IPS DF 19.7 (cell line): Measurements from ENCODE around the gene ALOXE3.

ENCODE experiments used
- DNase-seq: peaks from one replicate; pipeline ENCODE4 v3.0.0-alpha.2; 2013; ENCODE audit warnings: low read depth, low spot score

ALOXE3 gene

DNA sequence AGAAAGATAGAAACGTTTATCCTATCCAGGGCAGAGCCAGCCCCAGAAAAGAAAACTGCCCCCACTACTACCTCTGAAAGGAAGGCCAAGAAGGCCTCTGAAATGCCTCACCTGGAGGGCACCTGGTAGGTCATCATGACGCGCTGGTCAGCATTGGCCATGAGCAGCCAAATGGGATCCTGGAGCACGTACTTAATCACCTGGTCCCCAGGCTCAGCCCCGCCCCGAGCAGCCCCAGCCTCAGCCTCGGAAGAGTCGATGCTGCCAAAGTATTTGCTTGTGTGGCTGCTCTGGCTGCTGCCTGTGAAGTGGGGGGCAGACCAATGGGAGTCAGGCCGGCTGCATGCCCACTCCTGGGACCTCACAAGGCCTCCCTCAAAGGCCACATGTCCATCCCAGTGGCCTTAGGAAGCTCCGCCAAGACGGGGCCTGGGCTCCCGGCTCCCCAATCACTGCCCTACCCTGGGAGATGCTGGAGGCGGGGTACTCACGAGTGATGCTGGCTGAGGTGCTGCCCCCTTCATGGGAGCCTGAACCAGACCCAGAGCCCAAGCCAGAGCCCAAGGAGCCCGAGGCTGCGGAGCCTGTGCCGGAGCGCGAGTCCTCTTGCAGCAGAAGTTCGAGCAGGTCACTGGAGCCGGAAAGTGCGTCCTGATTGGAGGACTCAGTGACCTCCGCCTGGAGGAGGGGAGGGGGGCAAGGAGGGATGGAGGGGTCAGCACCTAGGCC, 24.0 kb upstream of the ALOXE3 start:
- no peak for DNase-seq

GRCh38 chr17:8141741-8142140, 23.4 kb upstream of the ALOXE3 start:
- no peak for DNase-seq

DNA sequence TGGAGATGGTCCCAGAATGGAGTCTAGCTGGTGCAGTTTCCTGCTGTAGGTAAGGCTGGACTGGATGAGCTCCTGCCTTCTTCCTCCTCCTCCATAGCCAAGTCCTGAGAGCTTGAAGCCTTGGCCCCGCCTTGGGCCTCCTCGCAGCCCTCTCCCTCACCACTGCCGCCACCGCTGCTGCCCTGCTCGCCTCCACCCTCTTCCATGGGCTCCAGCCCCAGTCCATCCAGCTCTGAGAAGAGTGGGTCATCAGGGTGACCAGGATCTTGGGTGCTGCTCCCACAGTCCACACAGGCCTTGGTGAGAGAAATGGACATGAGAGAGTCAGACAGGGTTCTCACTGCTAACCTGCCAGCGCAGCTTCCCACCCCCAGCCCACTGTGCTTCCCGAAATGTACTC, 22.7 kb upstream of the ALOXE3 start:
- no peak for DNase-seq

DNA sequence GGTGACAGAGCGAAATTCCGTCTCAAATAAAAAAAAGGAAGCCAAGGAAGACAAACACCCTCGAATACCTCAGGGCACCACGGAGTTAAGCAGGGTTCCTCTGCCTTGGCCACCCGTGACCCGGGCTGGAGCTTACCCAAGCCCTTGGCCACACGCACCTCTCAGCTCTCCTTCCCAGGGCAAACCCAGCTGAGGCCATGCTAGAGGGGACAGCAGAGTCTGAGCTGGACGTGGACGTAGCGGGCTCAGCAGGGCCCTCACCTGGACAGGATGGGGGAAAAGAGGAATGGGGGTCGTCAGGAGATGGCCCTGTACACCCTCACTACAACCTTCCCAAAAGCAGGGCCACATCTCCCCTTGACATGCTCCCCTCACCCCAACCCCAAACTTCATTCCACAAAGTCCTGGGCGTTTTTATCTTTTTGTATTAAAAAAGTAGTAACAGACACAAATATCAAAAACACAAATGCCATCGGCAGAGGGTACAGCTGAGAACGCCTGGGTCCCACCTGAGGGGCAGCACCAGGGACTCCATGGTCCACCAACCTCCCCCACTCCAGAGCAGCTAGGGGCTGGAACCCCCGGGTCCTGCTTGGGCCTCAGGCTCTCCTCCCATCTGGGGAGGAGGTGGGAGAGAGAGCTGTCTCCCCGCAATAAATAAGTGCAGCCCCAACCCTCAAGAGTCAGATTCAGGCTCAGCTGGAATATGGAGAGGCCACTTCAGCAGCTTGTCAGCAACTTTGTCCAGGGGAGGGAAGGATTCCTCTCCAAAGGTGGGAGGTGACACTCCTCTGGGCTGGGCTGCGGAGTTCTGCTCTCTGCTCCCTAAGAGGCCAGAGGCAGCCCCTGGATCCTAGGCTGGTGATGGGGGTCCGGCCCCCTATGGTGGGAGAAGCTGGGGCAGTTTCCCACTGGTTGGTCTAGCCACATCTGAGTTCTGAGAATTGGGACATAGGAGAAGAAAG, 22.0 kb upstream of the ALOXE3 start:
- no peak for DNase-seq

GRCh38 chr17:8138672-8139371, 20.5 kb upstream of the ALOXE3 start:
- no peak for DNase-seq

- DNase-seq: no peak
These were observed 20.0 kb upstream of the ALOXE3 start for GRCh38 chr17:8138374-8138671.

DNA sequence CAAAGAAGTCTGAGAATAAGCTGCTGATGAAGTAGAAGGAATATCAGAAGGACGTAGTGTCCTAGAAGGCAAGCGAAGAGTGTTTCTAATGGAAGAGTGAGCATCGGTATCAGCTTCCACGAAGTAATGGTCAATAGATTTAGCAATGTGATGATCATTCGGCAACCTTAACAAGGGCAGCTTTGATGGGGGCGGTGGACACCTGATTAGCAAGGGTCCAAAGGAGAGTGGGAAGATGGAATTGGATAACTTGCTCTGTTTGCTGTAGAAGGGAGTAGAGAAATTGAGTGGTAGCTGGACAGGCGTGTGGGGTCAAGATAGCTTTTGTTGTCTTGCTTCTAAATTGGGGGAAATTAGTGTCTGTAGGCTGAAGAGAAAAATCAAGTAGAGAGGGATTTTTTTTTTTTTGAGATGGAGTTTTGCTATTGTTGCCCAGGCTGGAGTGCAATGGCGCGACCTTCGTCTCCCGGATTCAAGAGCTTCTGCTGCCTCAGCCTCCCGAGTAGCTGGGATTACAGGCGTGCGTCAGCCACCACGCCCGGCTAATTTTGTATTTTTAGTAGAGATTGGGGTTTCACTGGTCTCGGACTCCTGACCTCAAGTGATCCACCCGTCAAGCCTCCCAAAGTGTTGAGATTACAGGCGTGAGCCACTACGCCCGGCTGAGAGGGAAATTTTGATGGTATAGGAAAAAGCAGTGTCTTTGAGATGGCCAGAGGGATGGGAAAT, 19.5 kb upstream of the ALOXE3 start:
- no peak for DNase-seq

DNA sequence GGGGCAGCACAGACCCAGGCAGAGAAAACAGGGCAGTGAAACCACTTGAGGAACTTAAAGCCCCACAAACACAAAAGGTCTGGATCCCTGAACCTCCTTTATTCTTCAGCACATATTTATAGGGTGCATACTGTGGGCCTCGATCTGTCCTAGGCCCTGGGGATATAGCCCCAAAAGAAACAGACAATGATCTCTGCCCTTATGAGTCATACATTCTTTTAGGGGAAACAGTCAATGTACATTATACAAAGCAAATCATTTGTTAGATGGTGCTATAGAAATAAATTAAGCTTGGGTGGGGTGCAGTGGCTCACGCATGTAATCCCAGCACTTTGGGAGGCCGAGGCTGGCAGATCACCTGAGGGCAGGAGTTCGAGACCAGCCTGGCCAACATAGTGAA, 15.6 kb upstream of the ALOXE3 start:
- no peak for DNase-seq

GRCh38 chr17:8133399-8133798, 15.1 kb upstream of the ALOXE3 start:
- DNase-seq: no peak

DNA sequence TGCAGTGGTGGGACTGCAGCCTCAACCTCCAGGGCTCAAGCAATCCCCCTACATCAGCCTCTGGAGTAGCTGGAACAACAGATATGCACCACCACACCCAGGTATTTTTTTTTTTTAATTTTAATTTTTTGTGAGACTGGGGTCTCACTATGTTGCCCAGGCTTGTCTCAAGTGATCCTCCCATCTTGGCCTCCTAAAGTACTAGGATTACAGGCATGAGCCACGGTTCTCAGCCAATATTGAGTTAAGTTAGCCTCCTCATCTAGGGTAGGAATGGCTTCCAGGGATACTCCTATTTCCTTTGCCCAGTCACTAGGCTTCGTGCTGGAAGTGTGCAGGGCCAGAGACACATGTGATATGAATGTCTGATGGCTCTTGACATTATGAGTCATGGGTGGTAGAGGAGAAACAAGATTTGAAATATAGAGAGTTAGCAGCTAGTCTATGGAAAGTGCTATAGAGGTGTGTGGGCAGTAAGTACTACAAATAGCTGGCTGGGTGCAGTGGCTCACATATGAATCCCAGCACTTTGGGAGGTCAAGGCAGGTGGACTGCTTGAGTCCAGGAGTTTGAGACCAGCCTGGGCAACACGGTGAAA, 13.6 kb upstream of the ALOXE3 start:
- DNase-seq: no peak

GRCh38 chr17:8128125-8128784, 9.9 kb upstream of the ALOXE3 start:
- no peak for DNase-seq

GRCh38 chr17:8126491-8127066, 8.3 kb upstream of the ALOXE3 start:
- no peak for DNase-seq

- DNase-seq: no peak
These were observed 7.7 kb upstream of the ALOXE3 start for GRCh38 chr17:8125947-8126490.

GRCh38 chr17:8125154-8125946, 7.0 kb upstream of the ALOXE3 start:
- no peak for DNase-seq

DNA sequence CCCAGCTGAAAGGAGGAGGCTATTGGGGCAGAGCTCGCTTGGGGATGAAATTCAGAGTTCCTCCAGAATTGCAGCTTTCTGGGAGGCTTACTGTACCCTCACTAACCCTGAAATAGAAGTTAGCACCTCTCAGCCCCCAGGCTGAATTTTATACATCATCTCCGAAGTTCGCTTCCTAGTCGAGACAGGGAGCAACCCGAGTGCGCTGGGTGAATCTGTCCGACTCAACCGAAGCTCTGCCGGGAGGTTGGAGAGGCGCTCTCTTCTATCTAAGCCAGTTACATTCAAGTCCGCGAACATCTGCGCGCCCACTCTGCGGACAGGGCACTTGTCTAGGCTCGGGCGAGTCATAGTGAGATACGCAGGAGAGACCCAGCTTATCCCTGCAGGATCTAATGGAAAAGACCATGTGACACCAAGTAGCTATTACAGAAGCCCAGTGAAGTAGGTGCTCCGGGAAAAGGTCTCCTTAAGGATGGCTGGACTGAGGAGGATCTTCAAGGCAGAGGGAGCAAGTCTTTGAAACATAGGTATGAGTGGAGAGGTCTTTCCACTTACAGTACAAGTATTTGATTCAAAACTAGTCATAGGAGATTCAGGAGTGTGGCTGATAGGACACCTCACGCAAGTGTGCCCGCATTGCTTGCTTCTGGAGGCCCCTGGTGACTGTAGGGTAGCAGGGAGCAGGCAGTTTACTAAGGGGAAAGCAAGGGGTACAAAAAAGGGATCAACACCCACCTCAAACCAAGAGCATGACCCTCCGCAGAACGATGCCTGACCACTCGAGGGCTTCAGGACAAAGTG, 6.2 kb upstream of the ALOXE3 start:
- DNase-seq: no peak

GRCh38 chr17:8123695-8124349, 5.5 kb upstream of the ALOXE3 start, which contains the start of gene HES7:
HES7 (minus strand) TSS chr17:8124106; CDS start chr17:8124084, 22 bp downstream.
- DNase-seq: no peak

- DNase-seq: no peak
These were observed 4.8 kb upstream of the ALOXE3 start for GRCh38 chr17:8122924-8123694.
